Nephron progenitor cell (in vitro differentiated cells): ENCODE data around the gene CEMIP.
A peak's percentile ranks its signal among the peaks of the same experiment; 100 is the strongest.

Experiments used
- DNase-seq: peaks from one replicate; pipeline ENCODE4 v3.0.0; 2021
- H3K27ac Mint-ChIP-seq: 2 replicates; pipeline ENCODE4 v1.8.0; 2021; ENCODE audit warnings: mild to moderate bottlenecking, moderate library complexity, mixed read lengths
- H3K27me3 Mint-ChIP-seq: 2 replicates; pipeline ENCODE4 v1.8.0; 2021; ENCODE audit warnings: mild to moderate bottlenecking, low read depth, mixed read lengths; ENCODE audit not compliant: poor library complexity
- H3K36me3 Mint-ChIP-seq: 2 replicates; pipeline ENCODE4 v1.8.0; 2021; ENCODE audit warnings: low read depth, mixed read lengths
- H3K4me1 Mint-ChIP-seq: 2 replicates; pipeline ENCODE4 v1.8.0; 2021; ENCODE audit warnings: mixed read lengths
- H3K4me3 Mint-ChIP-seq: 2 replicates; pipeline ENCODE4 v1.8.0; 2021; ENCODE audit warnings: mild to moderate bottlenecking, moderate library complexity, mixed read lengths
- H3K9me3 Mint-ChIP-seq: 2 replicates; pipeline ENCODE4 v1.8.0; 2021; ENCODE audit warnings: mild to moderate bottlenecking, moderate library complexity, mixed read lengths
- CTCF ChIP-seq: fragments of 200-600 bp; sonication (generic); IDR thresholded peaks from 2 replicates; pipeline ENCODE4 v1.5.0; 2021; ENCODE audit warnings: antibody characterized with exemption

The CEMIP gene

GRCh38 chr15:80834402-80834801 lies 55.2 kb downstream of the CEMIP start:
- TF ChIP-seq CTCF: no peak
- Mint-ChIP-seq H3K4me1 (peaks cover 12% of the 10 kb centered on the region), H3K9me3 (no peaks in the 10 kb centered on the region), H3K27ac (no peak overlapping the region), H3K4me3 (no peak overlapping the region), H3K27me3 (peaks cover 13% of the 10 kb centered on the region), H3K36me3 (no peaks in the 10 kb centered on the region)
- no peak for DNase-seq

- no peaks in the 10 kb centered on the region for H3K9me3 Mint-ChIP-seq
- peak overlapping the region; percentile 78 for H3K27ac Mint-ChIP-seq
- no peak overlapping the region for H3K4me3 Mint-ChIP-seq
- peaks cover 13% of the 10 kb centered on the region for H3K27me3 Mint-ChIP-seq
- no peaks in the 10 kb centered on the region for H3K36me3 Mint-ChIP-seq
- peaks cover 12% of the 10 kb centered on the region for H3K4me1 Mint-ChIP-seq
- DNase-seq: no peak
- TF ChIP-seq CTCF: no peak
These were observed 55.7 kb downstream of the CEMIP start for GRCh38 chr15:80834906-80835305.

- Mint-ChIP-seq H3K9me3 (no peaks in the 10 kb centered on the region), H3K27ac (peak overlapping the region; percentile 78), H3K4me1 (peaks cover 12% of the 10 kb centered on the region), H3K27me3 (peaks cover 13% of the 10 kb centered on the region), H3K36me3 (no peaks in the 10 kb centered on the region), H3K4me3 (no peak overlapping the region)
- no peak for TF ChIP-seq CTCF
- DNase-seq: no peak
These were observed 56.2 kb downstream of the CEMIP start for GRCh38 chr15:80835336-80835735.

GRCh38 chr15:80836223-80836622 lies 57.1 kb downstream of the CEMIP start:
- peaks cover 7% of the 10 kb centered on the region for H3K4me1 Mint-ChIP-seq
- no peak overlapping the region for H3K4me3 Mint-ChIP-seq
- H3K9me3 Mint-ChIP-seq: no peaks in the 10 kb centered on the region
- H3K27me3 Mint-ChIP-seq: peaks cover 13% of the 10 kb centered on the region
- no peaks in the 10 kb centered on the region for H3K36me3 Mint-ChIP-seq
- no peak for TF ChIP-seq CTCF
- no peak overlapping the region for H3K27ac Mint-ChIP-seq
- DNase-seq: no peak

- Mint-ChIP-seq H3K9me3 (no peaks in the 10 kb centered on the region), H3K4me3 (no peak overlapping the region), H3K27ac (no peak overlapping the region), H3K36me3 (no peaks in the 10 kb centered on the region), H3K4me1 (peaks cover 6% of the 10 kb centered on the region), H3K27me3 (peaks cover 11% of the 10 kb centered on the region)
- no peak for DNase-seq
- no peak for TF ChIP-seq CTCF
These were observed 57.8 kb downstream of the CEMIP start for GRCh38 chr15:80837006-80837405.

GRCh38 chr15:80838012-80838411 lies 58.8 kb downstream of the CEMIP start:
- Mint-ChIP-seq H3K9me3 (no peaks in the 10 kb centered on the region), H3K27ac (no peak overlapping the region), H3K27me3 (peaks cover 11% of the 10 kb centered on the region), H3K4me1 (peaks cover 6% of the 10 kb centered on the region), H3K36me3 (no peaks in the 10 kb centered on the region), H3K4me3 (no peak overlapping the region)
- no peak for DNase-seq
- no peak for TF ChIP-seq CTCF
